GM18907 (cell line): ENCODE data around the gene GRAMD2A.
A peak's percentile ranks its signal among the peaks of the same experiment; 100 is the strongest.

ENCODE experiments used
- ATAC-seq: cut with Tn5 transposase; IDR thresholded peaks from one replicate; pipeline ENCODE4 v1.9.1; 2021; ENCODE audit warnings: mild to moderate bottlenecking, moderate library complexity; ENCODE audit not compliant: unreplicated experiment

The GRAMD2A gene

GRCh38 chr15:72197460-72198355 lies at the start of gene GRAMD2A:
Gene GRAMD2A, minus strand, starts transcription at chr15:72197787.
- no peak for ATAC-seq

GRCh38 chr15:72242775-72243370 lies 45.3 kb upstream of the GRAMD2A start:
- no peak for ATAC-seq

- no peak for ATAC-seq
Observed at GRCh38 chr15:72239652-72240051, 42.1 kb upstream of the GRAMD2A start.

GRCh38 chr15:72238586-72238985 lies 41.0 kb upstream of the GRAMD2A start:
- ATAC-seq, result no peak

- no peak for ATAC-seq
Observed at GRCh38 chr15:72237853-72238224, 40.3 kb upstream of the GRAMD2A start.

- peak; percentile 78 for ATAC-seq
Observed at GRCh38 chr15:72237029-72237852, 39.7 kb upstream of the GRAMD2A start.

- no peak for ATAC-seq
Observed at GRCh38 chr15:72236381-72237003, 38.9 kb upstream of the GRAMD2A start.

- no peak for ATAC-seq
Observed at GRCh38 chr15:72235298-72235697, 37.7 kb upstream of the GRAMD2A start.

- ATAC-seq, result no peak
Observed at GRCh38 chr15:72233769-72234168, 36.2 kb upstream of the GRAMD2A start.

- no peak for ATAC-seq
Observed at GRCh38 chr15:72231833-72232478, 34.4 kb upstream of the GRAMD2A start.

GRCh38 chr15:72231066-72231832 lies 33.7 kb upstream of the GRAMD2A start, which contains the start of gene PKM:
Gene PKM, minus strand, starts transcription at chr15:72231190. Its CDS starts 12,093 bp downstream, at chr15:72219097.
- ATAC-seq, result peak; percentile 43

- peak; percentile 1 for ATAC-seq
Observed at GRCh38 chr15:72230197-72231065, 32.8 kb upstream of the GRAMD2A start.

GRCh38 chr15:72229947-72230196 lies 32.3 kb upstream of the GRAMD2A start:
- ATAC-seq, result no peak

GRCh38 chr15:72229076-72229946 lies 31.7 kb upstream of the GRAMD2A start:
- no peak for ATAC-seq

GRCh38 chr15:72227720-72228119 lies 30.1 kb upstream of the GRAMD2A start:
- no peak for ATAC-seq

- no peak for ATAC-seq
Observed at GRCh38 chr15:72227192-72227586, 29.6 kb upstream of the GRAMD2A start.

- no peak for ATAC-seq
Observed at GRCh38 chr15:72223278-72223677, 25.7 kb upstream of the GRAMD2A start.

GRCh38 chr15:72222393-72222792 lies 24.8 kb upstream of the GRAMD2A start:
- no peak for ATAC-seq
